HG03135 (cell line): Measurements from ENCODE around the gene STK11.
"Not testable (repeated sequence)": the region's sequence is repeated elsewhere in the genome, so short reads cannot be mapped to it uniquely, and the experiment has no call there.

ENCODE experiments used
- ATAC-seq: cut with Tn5 transposase; IDR thresholded peaks from one replicate; pipeline ENCODE4 v1.9.1; 2021; ENCODE audit warnings: mild to moderate bottlenecking, moderate library complexity; ENCODE audit not compliant: unreplicated experiment

The STK11 gene

GRCh38 chr19:1168572-1169410 is 36.8 kb upstream of the STK11 start:
- no peak for ATAC-seq

GRCh38 chr19:1169411-1169791 is 36.2 kb upstream of the STK11 start:
- no peak for ATAC-seq

DNA sequence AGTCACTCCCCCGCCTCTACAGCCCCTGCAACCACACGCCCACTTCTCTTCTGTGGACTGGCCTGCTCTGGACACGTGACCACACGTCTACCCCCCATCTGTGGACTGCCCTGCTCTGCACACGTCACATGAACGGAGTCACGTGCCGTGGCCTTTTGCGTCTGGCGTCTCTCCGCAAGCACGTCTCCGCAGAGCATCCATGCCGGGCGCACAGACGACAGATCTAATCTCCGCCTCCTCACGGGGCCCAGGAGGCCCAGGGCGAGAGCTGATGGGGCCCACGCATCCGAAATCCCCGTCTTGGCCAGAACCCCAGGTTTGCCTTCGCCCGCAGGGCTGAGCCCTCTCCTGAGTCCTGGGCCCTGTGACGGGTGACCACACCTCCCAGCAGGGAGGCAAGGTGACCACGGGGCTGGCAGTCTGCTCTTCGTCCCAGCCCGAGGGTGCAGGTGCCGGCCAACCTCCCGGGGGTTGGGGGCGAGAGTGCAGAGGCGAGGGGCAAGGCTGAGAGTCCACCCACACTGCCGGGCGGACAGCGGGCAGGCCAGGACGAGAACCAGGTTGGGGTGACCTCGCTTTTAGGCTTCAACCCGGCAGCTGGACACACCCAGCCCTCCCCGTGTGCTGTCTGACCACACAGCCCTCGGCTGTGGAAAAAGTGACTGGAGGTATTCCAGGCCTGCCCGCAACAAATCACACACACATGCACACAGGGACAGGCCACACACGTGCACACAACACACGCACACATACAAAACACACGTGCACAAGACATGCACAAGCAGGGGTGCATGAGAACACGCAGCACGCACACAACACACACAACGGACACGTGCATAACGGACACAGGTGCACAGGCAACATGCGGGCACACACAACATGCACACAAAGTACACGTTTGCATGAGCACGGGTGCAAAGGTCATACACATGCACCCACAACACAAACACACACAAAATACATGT is 35.4 kb upstream of the STK11 start:
- no peak for ATAC-seq

GRCh38 chr19:1170938-1171754 is 34.4 kb upstream of the STK11 start:
- no peak for ATAC-seq

DNA sequence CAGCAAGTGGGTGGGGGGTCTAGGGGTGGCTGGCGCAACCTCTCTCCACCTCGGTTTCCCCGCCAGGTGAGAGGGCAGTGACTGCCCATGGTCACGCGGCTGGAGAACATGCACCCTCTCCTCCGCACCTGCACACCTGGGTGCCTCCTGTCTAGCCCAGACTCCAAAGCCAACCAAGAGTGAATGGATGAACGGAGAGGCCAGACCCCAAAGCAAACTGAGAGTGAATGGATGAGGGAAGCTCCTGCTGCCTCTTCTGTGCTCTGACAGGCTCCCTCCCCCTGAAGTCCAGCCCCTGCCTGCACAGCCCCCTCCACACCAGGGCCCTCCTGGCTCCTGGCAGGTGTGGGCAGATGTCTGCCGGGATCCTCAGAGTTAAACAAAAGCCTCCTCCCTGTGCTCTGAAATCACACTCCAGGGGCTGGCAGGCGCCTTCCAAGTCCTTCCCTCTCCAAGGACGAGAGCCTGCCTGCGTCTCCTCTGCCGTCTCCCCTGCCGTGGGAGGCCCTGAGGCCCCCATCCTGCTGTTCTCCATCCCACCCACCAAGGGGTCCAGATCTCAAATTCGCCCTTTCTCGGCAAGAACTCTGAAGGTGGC is 33.7 kb upstream of the STK11 start:
- ATAC-seq = no peak

GRCh38 chr19:1172353-1173158 is 33.0 kb upstream of the STK11 start:
- ATAC-seq = no peak

DNA sequence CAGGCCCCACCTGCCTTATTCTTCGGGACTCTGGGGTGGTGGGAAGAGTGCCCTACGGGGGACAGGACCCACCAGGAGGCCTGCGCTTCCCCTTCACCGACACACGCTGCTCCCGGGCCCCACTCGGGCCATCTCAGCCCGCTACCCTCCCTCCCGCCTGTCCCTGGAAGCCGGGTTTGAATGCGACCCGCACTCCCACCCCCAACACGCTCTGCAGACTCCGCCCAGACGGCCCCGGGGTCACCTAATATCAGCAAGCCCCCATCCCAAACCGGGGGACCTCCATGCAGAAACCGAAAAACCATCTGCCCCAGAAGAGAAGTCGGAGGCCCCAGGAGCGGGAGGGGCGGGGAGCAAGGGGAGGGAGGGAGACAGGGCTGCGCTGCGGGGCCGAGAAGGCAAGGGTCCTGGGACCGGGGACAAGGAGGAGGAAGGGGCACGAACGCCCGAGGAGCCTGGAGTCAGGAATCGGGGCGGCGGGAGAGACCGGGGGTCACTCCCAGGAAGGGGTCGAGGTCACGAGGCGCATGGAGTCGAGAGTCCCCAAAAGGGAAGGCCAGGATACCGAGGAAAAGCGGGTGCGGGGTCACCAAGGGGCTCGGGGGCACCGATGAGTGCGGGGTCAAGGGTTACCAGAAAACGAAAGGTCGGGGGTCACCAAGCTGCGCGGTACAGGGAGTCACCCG is 32.3 kb upstream of the STK11 start:
- ATAC-seq = no peak

DNA sequence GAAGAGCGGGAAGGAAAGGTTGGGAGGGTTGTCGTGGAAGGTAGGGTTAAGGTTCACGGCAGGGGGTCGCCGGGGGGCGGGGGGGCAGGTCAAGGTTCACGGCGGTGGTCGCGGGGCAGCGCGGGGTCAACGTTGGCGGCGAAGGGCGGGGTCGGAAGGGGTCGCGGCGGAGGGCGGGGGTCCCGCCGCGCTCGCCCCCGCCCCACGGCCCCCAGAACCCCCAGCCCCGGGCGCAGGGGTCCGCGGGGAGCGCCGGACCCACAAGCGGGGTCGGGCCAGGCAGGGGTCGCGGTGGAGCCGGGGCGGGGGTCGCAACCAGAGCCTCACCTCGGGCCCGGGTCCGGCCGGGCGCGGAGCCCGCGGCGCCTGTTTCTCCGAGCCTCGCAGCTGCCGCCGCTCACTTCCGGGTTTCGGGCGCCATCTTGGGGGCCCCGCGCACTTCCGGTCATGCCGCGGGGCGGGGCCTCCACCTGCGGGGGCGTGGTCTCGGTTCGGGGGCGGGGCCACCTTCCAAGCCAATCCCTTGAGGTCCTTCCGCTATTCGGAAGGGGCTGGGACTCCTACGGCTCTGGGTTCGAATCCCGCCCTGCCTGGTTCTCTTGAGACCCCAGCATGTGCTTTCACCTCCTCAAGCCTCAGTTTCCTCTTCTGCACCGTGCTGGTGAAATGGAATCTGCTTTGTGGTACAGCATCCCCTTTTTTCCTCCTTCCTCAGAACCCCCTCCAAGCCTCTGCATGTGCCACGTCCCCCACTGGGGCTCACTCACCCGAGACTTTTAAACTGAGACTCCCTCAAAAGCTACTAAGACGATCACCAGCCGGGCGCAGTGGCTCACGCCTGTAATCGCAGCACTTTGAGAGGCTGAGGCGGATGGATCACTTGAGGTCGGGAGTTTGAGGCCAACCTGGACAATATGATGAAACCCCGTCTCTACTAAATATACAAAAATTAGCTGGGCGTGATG is 31.5 kb upstream of the STK11 start, which contains the start of gene SBNO2:
Gene SBNO2, minus strand, starts transcription at position 424 of the 965 bp plus-strand sequence. CDS start 19,992 bp downstream, outside the sequence.
- ATAC-seq = peak; percentile 67

GRCh38 chr19:1177322-1178114 is 28.1 kb upstream of the STK11 start:
- ATAC-seq = no peak

GRCh38 chr19:1181606-1182005 is 24.0 kb upstream of the STK11 start:
- ATAC-seq = no peak

- no peak for ATAC-seq
Observed at GRCh38 chr19:1182068-1182467, 23.5 kb upstream of the STK11 start.

- no peak for ATAC-seq
Observed at GRCh38 chr19:1182727-1183126, 22.9 kb upstream of the STK11 start.

DNA sequence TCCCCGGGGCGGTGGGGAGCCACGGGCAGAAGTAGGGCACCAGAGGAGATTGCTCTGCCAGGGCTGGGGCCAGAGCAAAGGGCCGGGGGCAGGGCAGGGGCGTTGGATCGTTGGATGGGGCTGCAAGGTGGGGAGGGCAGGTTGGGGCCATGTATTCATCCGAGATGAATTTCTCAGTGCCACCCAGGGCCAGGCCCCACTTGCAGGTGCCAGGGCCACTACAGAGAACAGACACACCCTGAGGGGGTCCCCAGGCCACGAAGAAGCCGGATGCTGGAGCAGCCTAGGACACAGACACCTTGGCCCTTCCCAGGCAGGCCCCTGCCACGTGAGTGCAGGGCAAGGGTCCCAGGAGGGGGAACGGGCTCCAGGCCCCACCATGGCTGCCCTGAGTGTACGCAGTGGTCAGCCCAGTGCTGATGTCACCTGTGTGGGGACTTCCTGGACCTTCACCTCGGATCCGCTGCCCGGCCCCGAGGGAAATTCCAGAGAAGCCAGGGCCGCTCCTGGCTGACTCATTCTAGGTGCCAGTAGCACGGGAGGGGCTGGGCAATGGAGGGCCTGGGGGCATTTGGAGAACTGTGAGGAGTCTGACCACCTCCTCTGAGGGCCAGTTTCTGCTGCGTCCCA is 21.9 kb upstream of the STK11 start:
- ATAC-seq = no peak

- ATAC-seq = no peak
Observed at GRCh38 chr19:1189419-1189818, 16.2 kb upstream of the STK11 start.

DNA sequence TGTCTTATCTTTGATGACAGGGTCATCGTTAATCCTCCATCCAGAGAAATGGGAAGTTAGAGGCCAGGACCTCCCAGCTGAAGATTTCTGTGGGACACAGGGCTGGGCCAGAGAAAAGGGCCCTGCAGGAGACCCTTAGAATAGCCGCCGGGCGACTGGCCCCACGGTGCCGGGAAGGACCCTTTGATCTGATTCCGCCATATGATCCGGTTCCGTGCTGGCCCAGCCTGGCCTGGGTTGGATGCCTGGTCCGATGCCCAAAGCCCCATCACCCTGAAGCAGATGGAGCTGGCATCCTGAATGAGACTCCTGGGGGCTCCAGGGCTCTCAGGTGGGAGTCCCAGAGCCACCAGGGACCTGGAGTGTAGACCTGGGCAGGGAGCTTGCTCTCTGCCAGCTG is 6.0 kb upstream of the STK11 start:
- no peak for ATAC-seq

DNA sequence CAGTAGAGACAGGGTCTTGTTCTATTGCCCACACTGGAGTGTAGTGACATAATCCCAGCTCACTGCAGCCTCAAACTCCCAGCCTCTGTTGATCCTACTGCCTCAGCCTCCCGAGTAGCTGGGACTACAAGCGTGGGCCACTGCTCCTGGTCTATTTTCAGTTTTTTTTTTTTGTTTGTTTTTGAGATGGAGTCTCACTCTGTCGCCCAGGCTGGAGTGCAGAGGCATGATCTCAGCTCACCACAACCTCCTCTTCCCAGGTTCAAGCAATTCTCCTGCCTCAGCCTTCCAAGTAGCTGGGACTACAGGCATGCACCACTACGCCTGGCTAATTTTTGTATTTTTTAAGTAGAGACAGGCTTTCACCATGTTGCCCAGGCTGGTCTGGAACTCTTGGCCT is 5.0 kb upstream of the STK11 start:
- not testable (repeated sequence) for ATAC-seq
